ENCODE measurements around the gene VCX3A.
"Not testable (repeated sequence)": the region's sequence is repeated elsewhere in the genome, so short reads cannot be mapped to it uniquely, and the experiment has no call there.

VCX3A gene

GRCh38 chrX:6535018-6535417, at the start of gene VCX3A:
TSS of gene VCX3A (minus strand) at chrX:6535118. CDS start at chrX:6534497, 621 bp downstream.
- not testable (repeated sequence) for FAIRE-seq; DNase-seq (ENCODE audit: insufficient read length, low spot score)

- DNase-seq (ENCODE audit: insufficient read length, low spot score) (no peak), FAIRE-seq (no peak)
These were observed 39.8 kb upstream of the VCX3A start for GRCh38 chrX:6574762-6575161.

- FAIRE-seq, result no peak
These were observed 33.1 kb upstream of the VCX3A start for GRCh38 chrX:6568031-6568430.

GRCh38 chrX:6558979-6559378, 24.1 kb upstream of the VCX3A start:
- FAIRE-seq (no peak), DNase-seq (ENCODE audit: insufficient read length, low spot score) (no peak)

More at GRCh38 chrX:6568031-6568430, 33.1 kb upstream of the VCX3A start:
- no peak for DNase-seq (ENCODE audit: insufficient read length, low spot score)

GRCh38 chrX:6557690-6558089, 22.8 kb upstream of the VCX3A start:
- no peak for FAIRE-seq

GRCh38 chrX:6550999-6551398, 16.1 kb upstream of the VCX3A start:
- no peak for DNase-seq (ENCODE audit: insufficient read length, low spot score)
- no peak for FAIRE-seq

More at GRCh38 chrX:6557690-6558089, 22.8 kb upstream of the VCX3A start:
- no peak for DNase-seq (ENCODE audit: insufficient read length, low spot score)

- FAIRE-seq, result no peak
- DNase-seq (ENCODE audit: insufficient read length, low spot score), result no peak
These were observed 10.8 kb upstream of the VCX3A start for GRCh38 chrX:6545712-6546111.

GRCh38 chrX:6526564-6527136, 8.3 kb downstream of the VCX3A start:
- FAIRE-seq (no peak), DNase-seq (ENCODE audit: insufficient read length, low spot score) (no peak)

GRCh38 chrX:6517376-6517775, 17.5 kb downstream of the VCX3A start:
- no peak for FAIRE-seq
- no peak for DNase-seq (ENCODE audit: insufficient read length, low spot score)

GRCh38 chrX:6506444-6506843, 28.5 kb downstream of the VCX3A start:
- no peak for DNase-seq (ENCODE audit: insufficient read length, low spot score)
- FAIRE-seq, result no peak

- DNase-seq (ENCODE audit: insufficient read length, low spot score) (no peak), FAIRE-seq (no peak)
These were observed 29.0 kb downstream of the VCX3A start for GRCh38 chrX:6505960-6506359.

- DNase-seq (ENCODE audit: insufficient read length, low spot score) (no peak), FAIRE-seq (no peak)
These were observed 34.2 kb downstream of the VCX3A start for GRCh38 chrX:6500719-6501118.

- FAIRE-seq, result no peak
- DNase-seq (ENCODE audit: insufficient read length, low spot score), result no peak
These were observed 36.6 kb downstream of the VCX3A start for GRCh38 chrX:6498324-6498723.
